Measurements from ENCODE around the gene C1GALT1C1L.

C1GALT1C1L gene

GRCh38 chr2:43676322-43677050 lies at the start of gene C1GALT1C1L:
C1GALT1C1L (minus strand) TSS chr2:43676429; CDS start chr2:43676322, 107 bp downstream.
- H3K9ac ChIP-seq (ENCODE audit: low read depth, low read length), result no peak within 1 kb of the TSS
- peak within 1 kb of the TSS; percentile 70 for H3K4me3 ChIP-seq (ENCODE audit: low read depth, low read length)
- no peaks in the 10 kb centered on the region for H3K36me3 ChIP-seq (ENCODE audit: control insufficient read depth, insufficient read depth, low read length)

GRCh38 chr2:43725711-43726246 lies 49.5 kb upstream of the C1GALT1C1L start:
- H3K9me3 ChIP-seq (ENCODE audit: control insufficient read depth, insufficient read depth, low read length), result no peaks in the 10 kb centered on the region

More at GRCh38 chr2:43676322-43677050, at the start of gene C1GALT1C1L:
- Histone ChIP-seq H3K27me3 (ENCODE audit: control insufficient read depth, insufficient read depth, low read length) (no peaks in the 10 kb centered on the region), H3K4me1 (ENCODE audit: control insufficient read depth, insufficient read depth, low read length) (no peaks in the 10 kb centered on the region), H3K9me3 (ENCODE audit: control insufficient read depth, insufficient read depth, low read length) (no peaks in the 10 kb centered on the region)

GRCh38 chr2:43724728-43725526 lies 48.7 kb upstream of the C1GALT1C1L start:
- no peak overlapping the region for H3K9ac ChIP-seq (ENCODE audit: low read depth, low read length)
- H3K36me3 ChIP-seq (ENCODE audit: control insufficient read depth, insufficient read depth, low read length), result no peaks in the 10 kb centered on the region
- H3K27me3 ChIP-seq (ENCODE audit: control insufficient read depth, insufficient read depth, low read length), result no peaks in the 10 kb centered on the region
- H3K9me3 ChIP-seq (ENCODE audit: control insufficient read depth, insufficient read depth, low read length), result no peaks in the 10 kb centered on the region
- no peaks in the 10 kb centered on the region for H3K4me1 ChIP-seq (ENCODE audit: control insufficient read depth, insufficient read depth, low read length)
- no peak overlapping the region for H3K4me3 ChIP-seq (ENCODE audit: low read depth, low read length)

More at GRCh38 chr2:43725711-43726246, 49.5 kb upstream of the C1GALT1C1L start:
- Histone ChIP-seq H3K27me3 (ENCODE audit: control insufficient read depth, insufficient read depth, low read length) (no peaks in the 10 kb centered on the region), H3K4me1 (ENCODE audit: control insufficient read depth, insufficient read depth, low read length) (no peaks in the 10 kb centered on the region), H3K9ac (ENCODE audit: low read depth, low read length) (no peak overlapping the region), H3K4me3 (ENCODE audit: low read depth, low read length) (no peak overlapping the region), H3K36me3 (ENCODE audit: control insufficient read depth, insufficient read depth, low read length) (no peaks in the 10 kb centered on the region)

- Histone ChIP-seq H3K4me3 (ENCODE audit: low read depth, low read length) (no peak overlapping the region), H3K27me3 (ENCODE audit: control insufficient read depth, insufficient read depth, low read length) (no peaks in the 10 kb centered on the region), H3K36me3 (ENCODE audit: control insufficient read depth, insufficient read depth, low read length) (no peaks in the 10 kb centered on the region), H3K4me1 (ENCODE audit: control insufficient read depth, insufficient read depth, low read length) (peaks cover 13% of the 10 kb centered on the region), H3K9me3 (ENCODE audit: control insufficient read depth, insufficient read depth, low read length) (no peaks in the 10 kb centered on the region), H3K9ac (ENCODE audit: low read depth, low read length) (no peak overlapping the region)
These were observed 42.4 kb upstream of the C1GALT1C1L start for GRCh38 chr2:43718530-43719124.

GRCh38 chr2:43717322-43717721 lies 41.1 kb upstream of the C1GALT1C1L start:
- Histone ChIP-seq H3K27me3 (ENCODE audit: control insufficient read depth, insufficient read depth, low read length) (no peaks in the 10 kb centered on the region), H3K4me3 (ENCODE audit: low read depth, low read length) (no peak overlapping the region), H3K9ac (ENCODE audit: low read depth, low read length) (no peak overlapping the region), H3K36me3 (ENCODE audit: control insufficient read depth, insufficient read depth, low read length) (no peaks in the 10 kb centered on the region), H3K4me1 (ENCODE audit: control insufficient read depth, insufficient read depth, low read length) (peaks cover 13% of the 10 kb centered on the region), H3K9me3 (ENCODE audit: control insufficient read depth, insufficient read depth, low read length) (no peaks in the 10 kb centered on the region)

- H3K27me3 ChIP-seq (ENCODE audit: control insufficient read depth, insufficient read depth, low read length), result no peaks in the 10 kb centered on the region
- H3K9me3 ChIP-seq (ENCODE audit: control insufficient read depth, insufficient read depth, low read length), result no peaks in the 10 kb centered on the region
- no peaks in the 10 kb centered on the region for H3K36me3 ChIP-seq (ENCODE audit: control insufficient read depth, insufficient read depth, low read length)
- H3K4me3 ChIP-seq (ENCODE audit: low read depth, low read length), result no peak overlapping the region
- no peak overlapping the region for H3K9ac ChIP-seq (ENCODE audit: low read depth, low read length)
- H3K4me1 ChIP-seq (ENCODE audit: control insufficient read depth, insufficient read depth, low read length), result peaks cover 13% of the 10 kb centered on the region
These were observed 39.3 kb upstream of the C1GALT1C1L start for GRCh38 chr2:43715300-43716098.

GRCh38 chr2:43714164-43714563 lies 37.9 kb upstream of the C1GALT1C1L start:
- Histone ChIP-seq H3K9ac (ENCODE audit: low read depth, low read length) (no peak overlapping the region), H3K36me3 (ENCODE audit: control insufficient read depth, insufficient read depth, low read length) (no peaks in the 10 kb centered on the region), H3K9me3 (ENCODE audit: control insufficient read depth, insufficient read depth, low read length) (no peaks in the 10 kb centered on the region), H3K4me1 (ENCODE audit: control insufficient read depth, insufficient read depth, low read length) (peaks cover 13% of the 10 kb centered on the region), H3K4me3 (ENCODE audit: low read depth, low read length) (no peak overlapping the region), H3K27me3 (ENCODE audit: control insufficient read depth, insufficient read depth, low read length) (no peaks in the 10 kb centered on the region)

- no peak overlapping the region for H3K4me3 ChIP-seq (ENCODE audit: low read depth, low read length)
- H3K9me3 ChIP-seq (ENCODE audit: control insufficient read depth, insufficient read depth, low read length), result no peaks in the 10 kb centered on the region
- peaks cover 13% of the 10 kb centered on the region for H3K4me1 ChIP-seq (ENCODE audit: control insufficient read depth, insufficient read depth, low read length)
- H3K9ac ChIP-seq (ENCODE audit: low read depth, low read length), result no peak overlapping the region
- no peaks in the 10 kb centered on the region for H3K27me3 ChIP-seq (ENCODE audit: control insufficient read depth, insufficient read depth, low read length)
- H3K36me3 ChIP-seq (ENCODE audit: control insufficient read depth, insufficient read depth, low read length), result no peaks in the 10 kb centered on the region
These were observed 34.6 kb upstream of the C1GALT1C1L start for GRCh38 chr2:43710866-43711265.

- no peaks in the 10 kb centered on the region for H3K27me3 ChIP-seq (ENCODE audit: control insufficient read depth, insufficient read depth, low read length)
- H3K9ac ChIP-seq (ENCODE audit: low read depth, low read length), result no peak overlapping the region
- peaks cover under 1% of the 10 kb centered on the region for H3K4me1 ChIP-seq (ENCODE audit: control insufficient read depth, insufficient read depth, low read length)
- H3K36me3 ChIP-seq (ENCODE audit: control insufficient read depth, insufficient read depth, low read length), result no peaks in the 10 kb centered on the region
- no peak overlapping the region for H3K4me3 ChIP-seq (ENCODE audit: low read depth, low read length)
- H3K9me3 ChIP-seq (ENCODE audit: control insufficient read depth, insufficient read depth, low read length), result no peaks in the 10 kb centered on the region
These were observed 32.7 kb upstream of the C1GALT1C1L start for GRCh38 chr2:43708891-43709290.

- Histone ChIP-seq H3K4me3 (ENCODE audit: low read depth, low read length) (no peak overlapping the region), H3K4me1 (ENCODE audit: control insufficient read depth, insufficient read depth, low read length) (no peaks in the 10 kb centered on the region), H3K9me3 (ENCODE audit: control insufficient read depth, insufficient read depth, low read length) (no peaks in the 10 kb centered on the region), H3K9ac (ENCODE audit: low read depth, low read length) (no peak overlapping the region), H3K36me3 (ENCODE audit: control insufficient read depth, insufficient read depth, low read length) (no peaks in the 10 kb centered on the region), H3K27me3 (ENCODE audit: control insufficient read depth, insufficient read depth, low read length) (no peaks in the 10 kb centered on the region)
These were observed 31.9 kb upstream of the C1GALT1C1L start for GRCh38 chr2:43708178-43708577.
